Tibial nerve (tissue), 4 donors: ENCODE measurements around the gene TKTL1. TPM values are rescaled to one million over a fixed set of nuclear protein-coding genes. Genes with fewer than 3 reads are reported as not detected.

Source experiments
- DNase-seq, 2 donors: peaks; one replicate each; pipeline ENCODE4 v3.0.0-alpha.2; 2019; ENCODE audit warnings: low spot score in 2 of 2
- H3K27ac ChIP-seq, 4 donors: fragments of 200-600 bp; sonication (generic) in 3 of 4; one replicate each; pipeline ENCODE4 v1.5.1; 2017 to 2019; ENCODE audit warnings: mild to moderate bottlenecking in 1 of 4
- H3K27me3 ChIP-seq, 2 donors: fragments of 200-600 bp; sonication (generic) in 1 of 2; one replicate each; pipeline versions ENCODE4 v1.5.1 to v1.6.0; 2017 to 2019
- H3K36me3 ChIP-seq, 3 donors: fragments of 200-600 bp; sonication (generic); one replicate each; pipeline ENCODE4 v1.5.1; 2018 to 2019
- H3K4me1 ChIP-seq, 4 donors: fragments of 200-600 bp; sonication (generic) in 3 of 4; one replicate each; pipeline ENCODE4 v1.5.1; 2017 to 2019
- H3K4me3 ChIP-seq, 4 donors: fragments of 200-600 bp; sonication (generic) in 3 of 4; one replicate each; pipeline ENCODE4 v1.5.1; 2017 to 2019; ENCODE audit warnings: mild to moderate bottlenecking in 1 of 4, moderate library complexity in 1 of 4
- H3K9me3 ChIP-seq, 4 donors: fragments of 200-600 bp; sonication (generic) in 3 of 4; one replicate each; pipeline ENCODE4 v1.5.1; 2017 to 2019
- EP300 ChIP-seq, 2 donors: sonication (generic); formaldehyde crosslinking; IDR thresholded peaks; one replicate each; pipeline ENCODE4 v1.6.1; 2017; ENCODE audit warnings: antibody characterized with exemption in 2 of 2, mild to moderate bottlenecking in 1 of 2
- POLR2A ChIP-seq, 2 donors: fragments of 450-650 bp; IDR thresholded peaks; one replicate each; pipeline ENCODE4 v1.6.1; 2017; ENCODE audit warnings: antibody characterized with exemption in 2 of 2, mild to moderate bottlenecking in 2 of 2, moderate library complexity in 2 of 2
- WGBS, 2 donors: methylation state at CpG; one replicate each; pipeline ENCODE4 v1.1.5; 2018; 5-methylcytosine and 5-hydroxymethylcytosine counted together
- total RNA-seq, 4 donors: library from RNA; depleted of rRNA; stranded (reverse); fragments of >200 nt; gene quantifications; one replicate each; pipeline ENCODE4 v1.1.0, GENCODE V29; 2016
- TF ChIP-seq, protein P1 (sequence below), 5 experiments: fragments of 200-600 bp in 3 of 5; fragments of 450-650 bp in 2 of 5; sonication (generic) in 3 of 5; IDR thresholded peaks; one replicate each; pipeline ENCODE4 v1.5.1; 2016 to 2019; ENCODE audit warnings: antibody characterized with exemption in 5 of 5, mild to moderate bottlenecking in 3 of 5, moderate library complexity in 2 of 5

Gene TKTL1
- total RNA-seq, 4 donors from 2014 or later: not detected

DNA sequence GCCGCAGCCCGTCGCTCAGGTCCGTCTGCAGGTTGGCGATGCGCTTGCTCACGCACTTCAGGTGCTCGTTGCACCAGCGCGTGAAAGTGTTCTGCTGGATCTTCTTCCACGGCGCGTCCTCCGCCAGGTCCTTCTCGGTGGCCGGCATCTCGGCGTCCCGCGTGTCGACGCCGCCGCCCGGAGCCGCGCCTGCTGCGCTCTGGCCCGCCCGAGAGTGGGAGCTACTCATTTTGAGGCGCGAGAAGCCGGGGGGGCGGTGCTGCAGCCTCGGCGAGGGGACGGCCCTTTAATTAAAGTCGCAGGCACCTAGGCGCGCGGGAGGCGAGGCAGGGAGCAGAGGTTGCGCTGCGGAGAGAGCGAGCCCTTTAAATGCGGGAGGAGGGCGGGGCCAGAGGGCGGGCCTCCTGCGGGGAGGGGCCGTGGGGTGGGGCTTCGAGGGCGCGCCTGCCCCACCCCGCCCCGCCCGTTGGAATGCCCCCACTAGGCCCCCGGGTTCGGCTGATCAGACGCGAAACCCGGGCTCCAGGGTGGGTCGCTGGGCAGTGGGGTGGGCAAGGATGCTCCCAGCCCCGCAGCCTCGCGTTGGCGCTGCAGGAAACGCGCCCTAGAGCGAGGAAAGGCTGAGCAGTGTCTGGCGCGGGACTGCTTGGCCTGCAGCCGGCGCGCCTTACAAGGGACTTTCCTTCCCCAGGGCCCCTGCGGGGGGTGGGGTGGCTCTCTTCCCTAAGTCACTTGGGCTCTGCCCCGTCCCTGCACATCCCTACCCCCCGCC, 75.6 kb downstream of the TKTL1 start:
- peak overlapping the region; percentile 45 to 83 (median 66) for H3K4me3 ChIP-seq
- peak overlapping the region; percentile 71 to 97 (median 92) for H3K27ac ChIP-seq
- H3K4me1 ChIP-seq: peaks cover 0 to 57% (median 20%) of the 10 kb centered on the region in 4 donors
- peak; percentile 85 to 92 for DNase-seq
- 0 to 47% methylated on average over 4 to 57 of the region's 77 CpGs for WGBS, 2 donors
- H3K27me3 ChIP-seq: no peaks in the 10 kb centered on the region
- TF ChIP-seq EP300 (IDR thresholded peaks at IDR 0.05) (peak; percentile 49 to 99), POLR2A (IDR thresholded peaks at IDR 0.05) (peak; percentile 90 to 94)
- TF ChIP-seq, protein P1, sequence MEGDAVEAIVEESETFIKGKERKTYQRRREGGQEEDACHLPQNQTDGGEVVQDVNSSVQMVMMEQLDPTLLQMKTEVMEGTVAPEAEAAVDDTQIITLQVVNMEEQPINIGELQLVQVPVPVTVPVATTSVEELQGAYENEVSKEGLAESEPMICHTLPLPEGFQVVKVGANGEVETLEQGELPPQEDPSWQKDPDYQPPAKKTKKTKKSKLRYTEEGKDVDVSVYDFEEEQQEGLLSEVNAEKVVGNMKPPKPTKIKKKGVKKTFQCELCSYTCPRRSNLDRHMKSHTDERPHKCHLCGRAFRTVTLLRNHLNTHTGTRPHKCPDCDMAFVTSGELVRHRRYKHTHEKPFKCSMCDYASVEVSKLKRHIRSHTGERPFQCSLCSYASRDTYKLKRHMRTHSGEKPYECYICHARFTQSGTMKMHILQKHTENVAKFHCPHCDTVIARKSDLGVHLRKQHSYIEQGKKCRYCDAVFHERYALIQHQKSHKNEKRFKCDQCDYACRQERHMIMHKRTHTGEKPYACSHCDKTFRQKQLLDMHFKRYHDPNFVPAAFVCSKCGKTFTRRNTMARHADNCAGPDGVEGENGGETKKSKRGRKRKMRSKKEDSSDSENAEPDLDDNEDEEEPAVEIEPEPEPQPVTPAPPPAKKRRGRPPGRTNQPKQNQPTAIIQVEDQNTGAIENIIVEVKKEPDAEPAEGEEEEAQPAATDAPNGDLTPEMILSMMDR (IDR thresholded peaks at IDR 0.05): peak in 1 of 5 experiments; percentile 38
- peaks cover 0 to 18% (median 10%) of the 10 kb centered on the region in 3 donors for H3K36me3 ChIP-seq
- no peaks in the 10 kb centered on the region for H3K9me3 ChIP-seq

DNA sequence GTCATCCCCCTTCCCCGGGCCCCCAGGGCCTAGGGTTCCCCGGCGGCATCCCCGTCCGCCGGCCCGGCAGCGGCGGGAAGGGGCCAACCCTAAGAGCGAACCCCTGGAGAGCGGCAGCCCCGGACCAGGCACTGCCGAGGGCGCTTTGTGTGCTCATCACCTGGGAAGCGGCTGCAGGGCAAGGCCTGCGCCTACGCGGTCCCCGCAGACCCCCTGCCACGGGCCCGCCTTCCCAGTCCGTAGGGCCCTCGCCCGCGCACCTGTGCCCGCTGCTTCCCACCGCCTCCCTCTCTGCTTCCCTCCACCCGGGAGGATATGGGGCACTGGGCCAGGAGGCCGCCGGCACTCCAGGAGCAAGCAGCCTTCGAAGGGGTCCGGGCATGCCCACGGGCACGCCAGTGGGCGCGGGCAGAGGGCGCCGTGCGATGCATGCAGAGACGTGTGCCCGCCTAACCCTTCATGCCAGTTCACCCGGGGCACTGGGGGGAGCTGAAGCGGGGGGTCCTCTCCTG, 76.2 kb downstream of the TKTL1 start:
- H3K4me1 ChIP-seq: peaks cover 0 to 50% (median 17%) of the 10 kb centered on the region in 4 donors
- no peaks in the 10 kb centered on the region for H3K27me3 ChIP-seq
- peak overlapping the region; percentile 45 to 83 (median 62) for H3K4me3 ChIP-seq
- no peaks in the 10 kb centered on the region for H3K9me3 ChIP-seq
- TF ChIP-seq POLR2A (IDR thresholded peaks at IDR 0.05) (no peak), EP300 (IDR thresholded peaks at IDR 0.05) (no peak)
- TF ChIP-seq, protein P1 (IDR thresholded peaks at IDR 0.05): no peak
- DNase-seq: no peak
- 43% methylated on average over 31 of the region's 43 CpGs; no CpG with 5 or more reads in 1 of the 2 donors for WGBS, 2 donors
- peak overlapping the region; percentile 71 to 97 (median 84) for H3K27ac ChIP-seq
- H3K36me3 ChIP-seq: peaks cover 0 to 12% (median 5%) of the 10 kb centered on the region in 3 donors

DNA sequence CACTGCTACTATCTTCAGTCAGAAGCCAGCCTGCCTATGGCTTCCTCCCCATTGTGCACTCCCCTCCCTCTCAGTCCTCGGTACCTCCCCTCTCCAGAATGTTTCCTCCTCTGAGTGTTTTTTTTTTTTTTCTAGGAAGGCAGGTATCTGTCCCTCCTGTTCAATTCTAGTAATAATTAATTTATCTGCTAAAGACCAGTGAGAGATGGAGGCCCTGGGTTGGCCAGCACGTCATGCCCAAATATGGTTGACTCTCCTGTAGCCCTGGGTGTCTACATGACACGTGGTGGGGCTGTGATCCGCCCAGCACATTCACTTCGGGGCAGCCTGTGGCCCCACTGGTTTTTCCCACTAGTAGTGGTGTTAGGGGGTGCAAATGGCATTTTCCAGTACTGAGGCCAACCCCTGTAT, 77.0 kb downstream of the TKTL1 start:
- H3K4me3 ChIP-seq: peak overlapping the region in 2 of 4 donors; percentile 62 to 83
- TF ChIP-seq EP300 (IDR thresholded peaks at IDR 0.05) (no peak), POLR2A (IDR thresholded peaks at IDR 0.05) (no peak)
- TF ChIP-seq, protein P1 (IDR thresholded peaks at IDR 0.05): no peak
- peaks cover 0 to 43% (median 14%) of the 10 kb centered on the region in 4 donors for H3K4me1 ChIP-seq
- WGBS, 2 donors: 23 to 39% methylated on average over 3 to 5 of the region's 5 CpGs
- H3K27ac ChIP-seq: peak overlapping the region; percentile 71 to 97 (median 84)
- no peaks in the 10 kb centered on the region for H3K27me3 ChIP-seq
- H3K9me3 ChIP-seq: no peaks in the 10 kb centered on the region
- no peak for DNase-seq
- peaks cover 0 to 6% (median 0%) of the 10 kb centered on the region in 3 donors for H3K36me3 ChIP-seq

DNA sequence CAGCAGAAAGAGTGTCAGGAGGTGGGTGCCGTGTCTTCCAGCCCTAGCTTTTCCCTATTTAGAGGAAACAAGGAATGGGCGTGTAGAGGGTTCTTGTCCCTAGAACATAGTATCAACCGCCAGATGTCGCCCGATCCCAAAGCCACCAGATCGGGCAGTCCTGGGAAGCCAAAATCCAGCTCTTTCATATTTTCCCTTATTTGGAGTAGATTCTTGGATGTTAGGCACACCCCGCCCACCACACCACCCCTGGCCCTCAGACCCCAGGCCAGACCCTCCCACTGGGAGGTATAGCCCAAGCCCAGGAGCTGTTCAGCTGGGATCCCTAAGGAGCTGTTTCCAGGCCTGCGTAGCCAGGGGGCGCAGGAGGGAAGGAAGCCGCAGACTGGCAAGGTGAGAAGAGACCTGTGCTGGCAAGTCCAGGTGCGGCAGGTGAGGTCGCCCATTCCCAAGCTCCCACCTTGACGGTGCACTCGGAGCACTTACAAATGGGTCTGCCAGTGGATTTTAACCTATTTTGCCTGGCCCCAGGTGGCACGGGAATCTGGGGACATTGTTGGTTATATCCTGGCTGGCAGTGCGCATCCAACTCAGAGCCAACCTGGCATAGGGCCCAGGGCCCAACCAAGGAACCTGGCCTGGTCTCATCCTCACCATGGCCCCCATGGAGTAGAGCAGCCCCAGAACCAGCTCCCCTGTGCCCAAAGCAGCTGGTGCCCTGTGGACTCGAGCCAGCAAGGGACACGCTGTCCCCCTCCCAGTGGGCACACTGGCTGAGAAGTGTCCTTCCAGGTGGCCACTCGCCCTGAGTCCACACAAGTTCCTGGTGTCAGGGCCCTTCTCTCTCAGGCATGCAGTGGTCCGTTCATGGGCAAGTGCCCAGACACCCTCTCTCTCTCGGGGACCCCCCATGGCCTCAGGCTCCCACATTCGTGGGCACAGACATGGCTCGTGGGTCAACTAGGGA, 78.0 kb downstream of the TKTL1 start:
- Histone ChIP-seq H3K36me3 (no peaks in the 10 kb centered on the region), H3K4me1 (peaks cover 0 to 37% (median 6%) of the 10 kb centered on the region in 4 donors), H3K4me3 (peak overlapping the region; percentile 17 to 83 (median 26)), H3K27ac (peak overlapping the region; percentile 32 to 97 (median 78)), H3K9me3 (no peaks in the 10 kb centered on the region), H3K27me3 (no peaks in the 10 kb centered on the region)
- peak; percentile 53 to 75 for DNase-seq
- WGBS, 2 donors: 19 to 49% methylated on average over 3 to 23 of the region's 23 CpGs
- TF ChIP-seq POLR2A (IDR thresholded peaks at IDR 0.05) (no peak), EP300 (IDR thresholded peaks at IDR 0.05) (peak; percentile 18 to 45)
- TF ChIP-seq, protein P1 (IDR thresholded peaks at IDR 0.05): peak; percentile 37 to 80 (median 56)
